Neural crest cell (in vitro differentiated cells): ENCODE measurements around the gene ASF1A. TPM values are rescaled to one million over a fixed set of nuclear protein-coding genes. Genes with fewer than 3 reads are reported as not detected.

Source experiments
- DNase-seq: peaks from one replicate; pipeline ENCODE4 v3.0.0; 2021; ENCODE audit warnings: low read depth, mixed read lengths, low spot score
- H3K27ac Mint-ChIP-seq: one replicate; pipeline ENCODE4 v1.8.0; 2021; ENCODE audit warnings: mild to moderate bottlenecking, mixed read lengths; ENCODE audit not compliant: unreplicated experiment
- H3K27me3 Mint-ChIP-seq: 2 replicates; pipeline ENCODE4 v1.8.0; 2021; ENCODE audit warnings: low read depth, mild to moderate bottlenecking, mixed read lengths
- H3K36me3 Mint-ChIP-seq: 2 replicates; pipeline ENCODE4 v1.8.0; 2021; ENCODE audit warnings: low read depth, mild to moderate bottlenecking, mixed read lengths
- H3K4me1 Mint-ChIP-seq: 2 replicates; pipeline ENCODE4 v1.8.0; 2021; ENCODE audit warnings: mixed read lengths
- H3K4me3 Mint-ChIP-seq: one replicate; pipeline ENCODE4 v1.8.0; 2021; ENCODE audit warnings: mild to moderate bottlenecking, mixed read lengths
- H3K9me3 Mint-ChIP-seq: 2 replicates; pipeline ENCODE4 v1.8.0; 2021; ENCODE audit warnings: mixed read lengths
- CTCF ChIP-seq: fragments of 200-600 bp; sonication (generic); conservative IDR thresholded peaks from 2 replicates; pipeline ENCODE4 v1.5.0; 2021; ENCODE audit warnings: antibody characterized with exemption, mild to moderate bottlenecking
- total RNA-seq: library from RNA; stranded (reverse); gene quantifications from 2 replicates; pipeline ENCODE4 v1.2.1, GENCODE V29; 2021

Gene ASF1A
- total RNA-seq, 1 donor from 2014 or later, result 39.6 TPM

GRCh38 chr6:118892355-118892991, 1.5 kb upstream of the ASF1A start:
- TF ChIP-seq CTCF, result no peak
- H3K36me3 Mint-ChIP-seq, result peaks cover 4% of the 10 kb centered on the region
- DNase-seq, result no peak
- peaks cover 4% of the 10 kb centered on the region for H3K27me3 Mint-ChIP-seq
- H3K4me1 Mint-ChIP-seq, result peaks cover 37% of the 10 kb centered on the region
- no peak overlapping the region for H3K27ac Mint-ChIP-seq
- H3K4me3 Mint-ChIP-seq, result peak overlapping the region; percentile 100
- H3K9me3 Mint-ChIP-seq, result no peaks in the 10 kb centered on the region

GRCh38 chr6:118893064-118893806, 717 bp upstream of the ASF1A start:
- H3K27me3 Mint-ChIP-seq, result peaks cover 4% of the 10 kb centered on the region
- H3K9me3 Mint-ChIP-seq, result no peaks in the 10 kb centered on the region
- no peak for DNase-seq
- H3K4me3 Mint-ChIP-seq, result peak overlapping the region; percentile 100
- TF ChIP-seq CTCF, result no peak
- H3K27ac Mint-ChIP-seq, result peak overlapping the region; percentile 95
- peaks cover 4% of the 10 kb centered on the region for H3K36me3 Mint-ChIP-seq
- peaks cover 43% of the 10 kb centered on the region for H3K4me1 Mint-ChIP-seq

GRCh38 chr6:118894425-118895260, 691 bp downstream of the ASF1A start:
- Mint-ChIP-seq H3K9me3 (no peaks in the 10 kb centered on the region), H3K27ac (peak overlapping the region; percentile 96), H3K27me3 (peaks cover 4% of the 10 kb centered on the region), H3K4me3 (peak overlapping the region; percentile 100), H3K4me1 (peaks cover 45% of the 10 kb centered on the region), H3K36me3 (peaks cover 11% of the 10 kb centered on the region)
- DNase-seq, result peak; percentile 52
- TF ChIP-seq CTCF, result no peak

GRCh38 chr6:118895261-118895560, 1.3 kb downstream of the ASF1A start:
- Mint-ChIP-seq H3K4me1 (peaks cover 49% of the 10 kb centered on the region), H3K4me3 (peak overlapping the region; percentile 90), H3K9me3 (no peaks in the 10 kb centered on the region), H3K27ac (peak overlapping the region; percentile 96), H3K36me3 (peaks cover 11% of the 10 kb centered on the region), H3K27me3 (peaks cover 4% of the 10 kb centered on the region)
- DNase-seq, result no peak
- TF ChIP-seq CTCF, result no peak

GRCh38 chr6:118895859-118896258, 1.9 kb downstream of the ASF1A start:
- Mint-ChIP-seq H3K4me3 (peak overlapping the region; percentile 90), H3K27me3 (peaks cover 4% of the 10 kb centered on the region), H3K27ac (peak overlapping the region; percentile 93), H3K36me3 (peaks cover 11% of the 10 kb centered on the region), H3K4me1 (peaks cover 56% of the 10 kb centered on the region), H3K9me3 (no peaks in the 10 kb centered on the region)
- TF ChIP-seq CTCF, result no peak
- DNase-seq, result no peak
